Pancreas (tissue), 10 donors: ENCODE measurements around the gene CD36. TPM values are rescaled to one million over a fixed set of nuclear protein-coding genes. Genes with fewer than 3 reads are reported as not detected.

Experiments used
- ATAC-seq, 4 donors: fragments of 200-7000 bp; cut with Tn5 transposase; one replicate each; pipeline versions ENCODE4 v1.8.0 to v1.9.1; 2020; ENCODE audit warnings: mild to moderate bottlenecking in 4 of 4, moderate library complexity in 4 of 4
- DNase-seq, 6 donors: peaks; one replicate each; pipeline ENCODE4 v3.0.0-alpha.2; 2020
- FAIRE-seq: peaks from 2 replicates; lab custom pipeline; 2012; peaks lifted over from hg19 to GRCh38; lab: Jason Lieb, UNC
- H3K27ac ChIP-seq, 4 donors: fragments of 200-600 bp; sonication (generic); 1 replicate in 3 of 4; 2 replicates in 1 of 4; pipeline versions ENCODE4 v1.5.0 to v1.8.0; 2020
- H3K27me3 ChIP-seq, 4 donors: fragments of 200-600 bp; one replicate each; pipeline ENCODE4 v1.8.0; 2021
- H3K36me3 ChIP-seq, 3 donors: fragments of 200-600 bp; sonication (generic) in 1 of 3; one replicate each; pipeline versions ENCODE4 v1.5.0 to v1.8.0; 2020 to 2021
- H3K4me1 ChIP-seq, 3 donors: fragments of 200-600 bp; one replicate each; pipeline ENCODE4 v1.8.0; 2021
- H3K4me3 ChIP-seq, 4 donors: fragments of 200-600 bp; sonication (generic) in 2 of 4; one replicate each; pipeline versions ENCODE4 v1.5.0 to v1.8.0; 2020 to 2021
- H3K9me3 ChIP-seq, 4 donors: fragments of 200-600 bp; one replicate each; pipeline ENCODE4 v1.8.0; 2021
- WGBS, 2 donors: extraction: QIAGEN DNeasy Blood & Tissue Kit; methylation state at CpG; one replicate each; pipeline ENCODE4 v1.1.7; 2013; 5-methylcytosine and 5-hydroxymethylcytosine counted together
- intact Hi-C, 3 donors: fragments of 100-400 bp; cut with DNase I; formaldehyde crosslinking; loops; one replicate each; pipeline versions ENCODE4 v1.11.1 to v1.14.2; 2022
- polyA plus RNA-seq, 2 donors: library from polyadenylated mRNA; stranded (reverse); fragments of 200-250 nt; gene quantifications; one replicate each; pipeline ENCODE4 v1.2.3, GENCODE V29; 2013
- total RNA-seq, 6 donors: library from RNA; stranded (reverse); fragmentation: NEBNext Ultra II Directional in 4 of 6; extraction: Animal tissue kit (Norgen Biotek cat#: 25700) in 4 of 6; gene quantifications; one replicate each; pipeline versions ENCODE4 v1.2.1 to v1.2.4, GENCODE V29; 2021 to 2023
- TF ChIP-seq, protein P1 (sequence below), 4 donors: fragments of 200-600 bp; sonication (generic) in 3 of 4; IDR thresholded peaks; one replicate each; pipeline versions ENCODE4 v1.5.0 to v1.8.0; 2021; ENCODE audit warnings: antibody characterized with exemption in 4 of 4
- donor health status: healthy with polysubstance abuse.
- donor health status: DM: no; HTN: no; CAD: no; lungs with moderate emphysema.
- donor health status: DM: no; HTN: no; CAD: no.
- donor health status: control.
- donor health status: control.
- donor health status: Bipolar disorder and iron deficiency.
- donor health status: DM: yes; HTN: yes; CAD: no.
- donor health status: DM: no; HTN: no; CAD: no.
- donor health status: DM: no; HTN: no; CAD: no.
- donor health status: DM: yes; HTN: yes; CAD: no.

CD36 gene
- total and polyA plus RNA-seq, 8 donors: 9.8 to 25.0 (median 16.3) TPM

DNA sequence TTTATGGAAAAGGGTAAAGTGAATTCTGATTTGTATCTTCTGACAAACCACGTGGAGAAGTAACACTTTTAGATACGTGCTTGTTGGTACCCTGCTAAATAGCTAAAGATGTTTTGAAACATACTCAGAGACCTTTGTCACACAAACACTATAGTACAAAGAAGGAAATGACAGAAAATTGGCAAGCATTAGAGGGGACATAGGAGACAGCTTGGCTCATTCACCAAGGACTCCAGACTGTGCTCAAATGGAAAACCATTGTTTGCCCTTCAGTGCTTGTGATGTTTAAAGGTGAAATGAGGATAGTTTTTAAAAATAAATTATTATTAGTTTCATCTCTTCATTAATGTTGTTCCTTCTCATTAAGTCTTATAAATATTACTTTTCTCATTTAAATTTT lies 34.0 kb upstream of the CD36 start:
- ATAC-seq (peak in 3 of 4 donors; percentile 59 to 86 (median 67)), DNase-seq (no peak), FAIRE-seq (no peak)
- WGBS, 2 donors: 38% methylated on average over 2 of the region's 2 CpGs
- Histone ChIP-seq H3K27me3 (no peaks in the 10 kb centered on the region), H3K9me3 (no peaks in the 10 kb centered on the region), H3K4me3 (no peak overlapping the region), H3K36me3 (no peaks in the 10 kb centered on the region), H3K4me1 (peaks cover 15 to 25% (median 16%) of the 10 kb centered on the region in 3 donors), H3K27ac (no peak overlapping the region)
- TF ChIP-seq, protein P1, sequence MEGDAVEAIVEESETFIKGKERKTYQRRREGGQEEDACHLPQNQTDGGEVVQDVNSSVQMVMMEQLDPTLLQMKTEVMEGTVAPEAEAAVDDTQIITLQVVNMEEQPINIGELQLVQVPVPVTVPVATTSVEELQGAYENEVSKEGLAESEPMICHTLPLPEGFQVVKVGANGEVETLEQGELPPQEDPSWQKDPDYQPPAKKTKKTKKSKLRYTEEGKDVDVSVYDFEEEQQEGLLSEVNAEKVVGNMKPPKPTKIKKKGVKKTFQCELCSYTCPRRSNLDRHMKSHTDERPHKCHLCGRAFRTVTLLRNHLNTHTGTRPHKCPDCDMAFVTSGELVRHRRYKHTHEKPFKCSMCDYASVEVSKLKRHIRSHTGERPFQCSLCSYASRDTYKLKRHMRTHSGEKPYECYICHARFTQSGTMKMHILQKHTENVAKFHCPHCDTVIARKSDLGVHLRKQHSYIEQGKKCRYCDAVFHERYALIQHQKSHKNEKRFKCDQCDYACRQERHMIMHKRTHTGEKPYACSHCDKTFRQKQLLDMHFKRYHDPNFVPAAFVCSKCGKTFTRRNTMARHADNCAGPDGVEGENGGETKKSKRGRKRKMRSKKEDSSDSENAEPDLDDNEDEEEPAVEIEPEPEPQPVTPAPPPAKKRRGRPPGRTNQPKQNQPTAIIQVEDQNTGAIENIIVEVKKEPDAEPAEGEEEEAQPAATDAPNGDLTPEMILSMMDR (IDR thresholded peaks at IDR 0.05): no peak
- intact Hi-C loops: no loop called here

DNA sequence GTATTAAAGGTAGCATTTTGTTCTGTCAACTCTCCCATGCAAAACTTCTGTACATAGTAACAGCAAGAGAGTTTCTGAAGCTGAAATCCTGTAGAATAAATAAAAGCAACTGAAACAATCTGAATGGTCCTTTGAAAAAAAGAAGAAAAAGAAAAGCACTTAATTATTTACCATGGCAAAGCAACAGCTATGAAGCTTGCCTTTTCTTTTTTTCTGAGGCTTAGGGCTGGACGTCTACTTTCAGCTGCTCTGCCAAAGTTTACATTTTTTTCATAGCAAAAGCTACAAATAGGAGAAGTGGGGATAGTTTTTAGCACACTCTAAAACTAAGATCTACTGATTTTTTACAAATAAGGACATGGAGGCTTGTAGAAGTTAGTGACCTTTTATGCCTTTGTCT lies 31.3 kb upstream of the CD36 start:
- intact Hi-C loops: no loop called here
- TF ChIP-seq, protein P1 (IDR thresholded peaks at IDR 0.05): no peak
- WGBS, 2 donors: 32 to 44% methylated on average over 1 of the region's 1 CpG
- H3K36me3 ChIP-seq: no peaks in the 10 kb centered on the region
- no peak for ATAC-seq
- H3K27me3 ChIP-seq: no peaks in the 10 kb centered on the region
- H3K4me3 ChIP-seq: no peak overlapping the region
- no peaks in the 10 kb centered on the region for H3K9me3 ChIP-seq
- no peak for FAIRE-seq
- no peak overlapping the region for H3K27ac ChIP-seq
- H3K4me1 ChIP-seq: peaks cover 23 to 42% (median 35%) of the 10 kb centered on the region in 3 donors
- DNase-seq: no peak

DNA sequence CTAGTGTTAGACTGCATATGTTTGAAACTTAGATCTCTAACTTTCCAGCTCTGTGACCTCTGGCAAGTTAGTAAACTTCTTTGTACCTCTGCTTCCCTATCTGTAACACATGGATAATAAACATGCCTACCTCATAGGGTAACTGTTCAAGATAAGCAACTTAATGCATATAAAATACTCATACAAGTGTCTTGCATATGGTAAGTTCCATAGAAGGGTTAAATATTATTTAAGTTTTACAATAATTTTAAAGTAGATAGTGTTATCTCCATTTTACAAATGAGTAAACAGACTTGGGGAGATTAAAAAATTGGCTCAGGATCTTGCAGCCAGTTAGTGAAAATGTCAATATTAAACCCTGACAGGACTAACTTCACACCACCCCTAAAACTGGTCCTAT lies 30.1 kb upstream of the CD36 start:
- FAIRE-seq (no peak), ATAC-seq (peak in 2 of 4 donors; percentile 8 to 62), DNase-seq (no peak)
- H3K27ac ChIP-seq: no peak overlapping the region
- intact Hi-C loops: no loop called here
- H3K9me3 ChIP-seq: no peaks in the 10 kb centered on the region
- TF ChIP-seq, protein P1 (IDR thresholded peaks at IDR 0.05): no peak
- no peak overlapping the region for H3K4me3 ChIP-seq
- no peaks in the 10 kb centered on the region for H3K36me3 ChIP-seq
- no peaks in the 10 kb centered on the region for H3K27me3 ChIP-seq
- H3K4me1 ChIP-seq: peaks cover 23 to 51% (median 37%) of the 10 kb centered on the region in 3 donors

DNA sequence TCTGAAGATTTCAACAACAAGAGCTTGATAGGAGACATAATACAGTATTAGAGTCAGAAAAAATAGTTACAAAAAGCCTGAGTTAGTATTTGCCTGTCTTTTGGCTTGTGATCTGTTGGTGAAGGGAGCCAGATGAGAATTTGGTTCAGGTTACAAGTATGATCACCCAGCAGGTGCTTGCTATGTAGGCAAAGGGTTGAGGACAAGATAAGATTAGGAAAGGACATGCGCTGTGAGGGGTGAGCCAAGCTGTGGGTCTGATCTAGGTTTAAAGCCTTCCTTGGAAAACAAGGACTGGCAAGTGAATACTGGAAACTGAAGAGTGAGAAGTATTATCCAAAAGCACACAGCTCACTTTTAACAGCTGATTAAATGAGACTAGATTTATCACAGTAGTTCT lies 28.7 kb upstream of the CD36 start:
- intact Hi-C loops: no loop called here
- 33 to 38% methylated on average over 1 of the region's 1 CpG for WGBS, 2 donors
- no peaks in the 10 kb centered on the region for H3K9me3 ChIP-seq
- no peak for DNase-seq
- peaks cover 23 to 46% (median 37%) of the 10 kb centered on the region in 3 donors for H3K4me1 ChIP-seq
- no peak for FAIRE-seq
- no peaks in the 10 kb centered on the region for H3K27me3 ChIP-seq
- ATAC-seq: peak; percentile 18 to 39 (median 22)
- TF ChIP-seq, protein P1 (IDR thresholded peaks at IDR 0.05): no peak
- H3K36me3 ChIP-seq: no peaks in the 10 kb centered on the region
- no peak overlapping the region for H3K4me3 ChIP-seq
- no peak overlapping the region for H3K27ac ChIP-seq

DNA sequence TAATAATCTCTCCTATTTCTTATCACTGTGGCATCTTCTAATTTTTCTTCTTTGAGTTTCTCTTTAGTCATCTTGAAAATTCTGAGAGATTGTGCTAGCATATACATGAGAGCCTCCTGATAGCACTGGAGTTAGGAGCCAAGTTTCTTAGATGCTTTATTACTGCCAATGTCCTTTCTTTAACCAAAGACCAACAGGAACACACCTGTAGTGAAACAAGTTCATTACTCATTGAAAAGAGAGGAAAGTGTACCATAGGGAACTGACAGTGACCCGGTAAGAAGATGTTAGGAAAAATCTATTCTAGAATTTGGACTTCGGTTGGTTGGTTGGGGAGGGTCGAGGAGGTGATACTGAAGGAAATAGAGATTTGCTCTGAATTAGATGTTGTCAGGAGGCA lies 27.1 kb upstream of the CD36 start:
- peak; percentile 16 to 38 (median 24) for ATAC-seq
- H3K4me1 ChIP-seq: peaks cover 23 to 42% (median 37%) of the 10 kb centered on the region in 3 donors

More for the DNA sequence above, 27.1 kb upstream of the CD36 start:
- FAIRE-seq: no peak
- 53 to 54% methylated on average over 3 of the region's 3 CpGs for WGBS, 2 donors
- Histone ChIP-seq H3K27ac (peak overlapping the region in 1 of 4 donors; percentile 39), H3K9me3 (no peaks in the 10 kb centered on the region), H3K4me3 (no peak overlapping the region), H3K27me3 (no peaks in the 10 kb centered on the region), H3K36me3 (no peaks in the 10 kb centered on the region)
- intact Hi-C loops: no loop called here
- DNase-seq: no peak
- TF ChIP-seq, protein P1 (IDR thresholded peaks at IDR 0.05): no peak
